BLaER1 (cell line): ENCODE data around the gene TMCC2.

Source experiments
- H3K27ac ChIP-seq: shearing (Covaris generic); formaldehyde crosslinking; 2 replicates; pipeline ENCODE4 v1.8.1; 2022
- H3K27me3 ChIP-seq: shearing (Covaris generic); formaldehyde crosslinking; 2 replicates; pipeline ENCODE4 v1.8.1; 2022
- H3K36me3 ChIP-seq: shearing (Covaris generic); formaldehyde crosslinking; 2 replicates; pipeline ENCODE4 v1.8.1; 2022
- H3K4me1 ChIP-seq: shearing (Covaris generic); formaldehyde crosslinking; 2 replicates; pipeline ENCODE4 v1.8.1; 2022
- H3K4me2 ChIP-seq: shearing (Covaris generic); formaldehyde crosslinking; 2 replicates; pipeline ENCODE4 v1.8.1; 2022
- H3K4me3 ChIP-seq: shearing (Covaris generic); formaldehyde crosslinking; 2 replicates; pipeline ENCODE4 v1.8.1; 2022
- H3K9ac ChIP-seq: shearing (Covaris generic); formaldehyde crosslinking; 2 replicates; pipeline ENCODE4 v1.8.1; 2022
- H3K9me3 ChIP-seq: shearing (Covaris generic); formaldehyde crosslinking; 2 replicates; pipeline ENCODE4 v1.8.1; 2022
- H4K20me1 ChIP-seq: shearing (Covaris generic); formaldehyde crosslinking; 2 replicates; pipeline ENCODE4 v1.8.1; 2022
- Cebpa-rat ChIP-seq: shearing (Covaris generic); IDR thresholded peaks from 2 replicates; pipeline ENCODE4 v1.8.1; 2022

The TMCC2 gene

GRCh38 chr1:205318231-205318991, 90.7 kb downstream of the TMCC2 start:
- Histone ChIP-seq H3K4me3 (no peak overlapping the region), H3K9ac (no peak overlapping the region), H3K27ac (no peak overlapping the region), H3K4me1 (peaks cover 41% of the 10 kb centered on the region), H3K27me3 (peaks cover 58% of the 10 kb centered on the region), H3K9me3 (peaks cover 9% of the 10 kb centered on the region; the same call in 1 of the 2 replicates), H4K20me1 (peaks cover 21% of the 10 kb centered on the region; the same call in 1 of the 2 replicates), H3K4me2 (no peak overlapping the region), H3K36me3 (no peaks in the 10 kb centered on the region)
- no peak for TF ChIP-seq Cebpa-rat

- Histone ChIP-seq H3K9me3 (peaks cover 9% of the 10 kb centered on the region; the same call in 1 of the 2 replicates), H3K27me3 (peaks cover 64% of the 10 kb centered on the region), H3K9ac (no peak overlapping the region), H4K20me1 (peaks cover 25% of the 10 kb centered on the region; the same call in 1 of the 2 replicates), H3K4me3 (no peak overlapping the region), H3K4me1 (peaks cover 32% of the 10 kb centered on the region), H3K36me3 (no peaks in the 10 kb centered on the region), H3K4me2 (no peak overlapping the region), H3K27ac (no peak overlapping the region)
- TF ChIP-seq Cebpa-rat: peak; percentile 61; the same call in 1 of the 2 replicates
Observed at GRCh38 chr1:205319081-205320018, 91.6 kb downstream of the TMCC2 start.

- H3K27ac ChIP-seq: no peak within 1 kb of the TSS
- peaks cover 14% of the 10 kb centered on the region for H3K4me1 ChIP-seq
- H3K4me3 ChIP-seq: peak within 1 kb of the TSS; percentile 62
- H3K9ac ChIP-seq: no peak within 1 kb of the TSS
- peak within 1 kb of the TSS; percentile 87 for H3K4me2 ChIP-seq
- TF ChIP-seq Cebpa-rat: no peak
- H3K36me3 ChIP-seq: no peaks in the 10 kb centered on the region
- peaks cover 9% of the 10 kb centered on the region; the same call in 1 of the 2 replicates for H3K9me3 ChIP-seq
- peaks cover 69% of the 10 kb centered on the region for H3K27me3 ChIP-seq
- peaks cover 34% of the 10 kb centered on the region; the same call in 1 of the 2 replicates for H4K20me1 ChIP-seq
Observed at GRCh38 chr1:205321162-205321958, 93.6 kb downstream of the TMCC2 start, which contains the start of gene NUAK2. Gene NUAK2, minus strand, starts transcription at chr1:205321745. Its CDS starts 117 bp downstream, at chr1:205321628.

GRCh38 chr1:205321959-205322283, 94.2 kb downstream of the TMCC2 start:
- Histone ChIP-seq H4K20me1 (peaks cover 34% of the 10 kb centered on the region; the same call in 1 of the 2 replicates), H3K27me3 (peaks cover 69% of the 10 kb centered on the region), H3K4me1 (peaks cover 10% of the 10 kb centered on the region), H3K4me3 (peak overlapping the region; percentile 62), H3K27ac (no peak overlapping the region), H3K36me3 (no peaks in the 10 kb centered on the region), H3K9me3 (peaks cover 9% of the 10 kb centered on the region; the same call in 1 of the 2 replicates), H3K9ac (no peak overlapping the region), H3K4me2 (peak overlapping the region; percentile 87)
- TF ChIP-seq Cebpa-rat: no peak
